ENCODE results near the gene BCO1.

BCO1 gene

DNA sequence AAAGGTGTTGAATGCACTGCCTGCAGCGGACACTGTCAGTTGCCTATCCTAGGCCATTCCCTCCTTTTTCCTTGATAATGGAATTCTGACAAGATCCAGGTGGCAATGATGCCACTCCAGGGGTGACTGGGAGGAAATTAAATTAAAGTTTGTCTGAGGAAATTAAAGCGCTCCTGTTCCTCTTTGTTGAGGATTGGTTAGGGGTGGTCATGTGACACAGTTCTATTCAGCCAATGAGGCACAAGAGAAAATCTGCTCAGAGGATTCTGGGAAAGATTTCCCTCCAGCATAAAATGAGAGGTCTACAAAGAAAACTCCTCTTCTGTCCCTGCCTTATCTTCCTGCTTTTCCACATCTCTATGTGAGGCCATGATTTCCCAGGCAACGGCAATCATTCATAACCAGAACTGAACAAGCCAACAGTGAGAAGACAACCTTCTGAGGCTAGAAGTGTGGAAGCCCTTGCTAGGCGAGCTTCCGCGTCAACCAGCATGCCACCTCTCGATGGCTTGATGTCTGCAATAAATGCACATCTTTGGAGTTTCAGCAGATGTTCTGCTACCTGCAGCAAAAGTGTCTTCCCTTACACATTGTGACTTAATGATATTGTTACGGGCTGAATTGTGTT, 5.6 kb upstream of the BCO1 start:
- DNase-seq: no peak

DNA sequence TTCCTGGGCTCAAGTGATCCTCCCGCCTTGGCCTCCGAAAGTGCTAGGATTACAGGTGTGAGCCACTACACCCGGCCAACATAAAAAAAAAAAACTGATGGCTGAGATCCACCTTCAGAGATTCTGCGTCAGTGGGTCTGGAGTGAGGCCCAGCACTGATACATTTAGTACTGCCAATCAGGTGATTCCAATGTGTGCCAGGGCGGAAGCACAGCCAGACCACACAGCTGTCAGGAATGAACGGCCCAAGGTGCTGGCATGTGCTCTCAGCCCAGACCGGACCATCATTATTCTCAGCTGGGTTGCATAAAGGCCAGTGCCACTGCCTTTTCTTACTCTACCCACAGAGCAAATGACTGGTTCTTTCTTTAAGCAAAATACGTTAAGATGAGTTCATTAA, 1.2 kb upstream of the BCO1 start:
- no peak for DNase-seq

DNA sequence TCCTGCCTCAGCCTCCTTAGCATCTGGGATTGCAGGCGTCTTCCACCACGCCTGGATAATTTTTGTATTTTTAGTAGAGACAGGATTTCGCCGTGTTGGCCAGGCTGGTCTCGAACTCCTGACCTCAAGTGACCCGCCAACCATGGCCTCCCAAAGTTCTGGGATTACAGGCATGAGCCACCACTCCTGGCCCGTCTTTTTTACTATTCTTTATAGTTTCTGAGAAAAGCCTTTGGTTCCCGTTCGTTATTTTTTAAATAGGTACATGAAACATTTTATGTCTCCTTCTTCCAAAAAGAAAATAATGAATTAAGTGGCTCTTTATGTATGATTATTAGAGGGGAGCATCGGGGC, 570 bp upstream of the BCO1 start:
- no peak for DNase-seq

DNA sequence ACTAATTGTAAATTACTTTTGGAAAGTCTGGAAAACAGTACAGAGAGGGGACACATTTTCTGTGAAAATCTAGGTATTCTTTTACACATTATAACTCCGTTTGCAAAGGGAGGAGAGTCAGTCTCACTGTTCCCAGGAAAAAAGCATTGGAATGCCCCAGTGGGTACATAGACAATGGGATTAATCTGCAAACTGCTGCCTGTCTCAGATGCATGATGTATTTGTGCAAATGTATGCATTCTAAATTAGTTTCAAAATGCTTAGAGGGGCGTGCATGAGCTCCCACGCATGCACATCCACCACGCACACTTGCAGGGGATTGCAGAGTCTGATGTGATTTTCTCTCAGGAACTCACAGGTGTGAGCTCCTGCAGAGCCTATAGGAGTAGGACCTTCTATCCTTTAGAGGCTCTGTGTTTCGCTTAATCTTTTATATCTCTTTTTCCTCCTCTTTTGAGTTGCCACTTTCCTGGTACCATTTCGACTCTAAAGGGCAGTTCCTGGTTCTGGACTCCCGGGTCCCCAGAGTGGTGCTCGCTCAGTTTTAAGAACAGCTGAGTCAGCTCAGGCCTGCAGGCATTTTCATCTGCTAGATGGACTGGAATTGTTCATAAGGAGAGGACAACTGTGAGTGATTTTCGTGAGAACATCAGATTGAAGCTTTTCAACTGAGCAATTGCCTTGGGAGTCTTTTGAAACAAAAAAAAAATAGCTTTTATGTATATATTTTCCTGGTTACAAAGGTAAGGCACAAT, 1.1 kb downstream of the BCO1 start:
- DNase-seq: no peak

DNA sequence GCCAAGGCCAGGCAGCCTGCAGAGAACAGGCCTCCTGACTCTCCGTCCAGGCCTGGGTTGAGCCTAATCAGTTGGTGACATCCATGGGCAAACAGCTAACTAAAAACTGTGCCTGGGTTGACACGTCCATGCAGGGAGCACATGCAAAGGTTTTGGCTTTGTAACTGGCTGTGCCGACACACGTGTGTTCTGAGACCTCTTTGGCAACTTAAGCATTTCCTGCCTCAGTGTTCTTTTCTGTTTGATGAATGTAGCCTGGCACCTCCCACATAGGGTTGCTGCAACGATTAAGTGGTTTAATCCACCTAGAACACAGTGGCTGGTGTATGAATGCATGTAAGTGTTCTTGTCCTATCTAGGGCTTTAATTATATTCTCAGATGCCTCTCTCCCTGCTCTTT, 3.2 kb downstream of the BCO1 start:
- no peak for DNase-seq

DNA sequence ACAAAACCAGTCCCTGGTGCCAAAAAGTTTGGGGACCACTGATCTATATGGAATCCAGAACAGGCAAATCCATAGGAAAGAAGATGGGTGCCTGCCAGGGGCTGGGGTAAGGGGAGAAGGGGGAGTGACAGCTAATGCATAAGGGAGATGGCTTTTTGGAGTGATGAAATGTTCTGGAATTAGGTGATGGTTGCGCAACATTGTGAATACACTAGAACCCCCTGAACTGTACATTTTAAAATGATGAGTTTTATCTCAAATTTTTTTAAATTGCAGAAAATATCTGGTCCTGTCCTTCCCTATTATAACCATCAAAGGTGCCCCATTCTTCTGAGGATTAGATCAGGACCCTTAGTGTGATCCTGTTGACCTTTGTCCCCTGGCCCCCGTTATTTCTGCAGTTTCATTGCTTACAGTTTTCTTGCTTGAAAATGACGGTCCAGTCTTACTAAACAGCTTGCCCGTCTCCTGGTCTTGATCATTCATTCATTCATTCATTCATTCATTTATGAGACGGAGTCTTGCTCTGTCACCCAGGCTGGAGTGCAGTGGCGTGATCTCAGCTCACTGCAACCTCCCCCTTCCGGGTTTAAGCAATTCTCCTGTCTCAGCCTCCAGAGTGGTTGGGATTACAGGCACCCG, 4.6 kb downstream of the BCO1 start:
- no peak for DNase-seq

DNA sequence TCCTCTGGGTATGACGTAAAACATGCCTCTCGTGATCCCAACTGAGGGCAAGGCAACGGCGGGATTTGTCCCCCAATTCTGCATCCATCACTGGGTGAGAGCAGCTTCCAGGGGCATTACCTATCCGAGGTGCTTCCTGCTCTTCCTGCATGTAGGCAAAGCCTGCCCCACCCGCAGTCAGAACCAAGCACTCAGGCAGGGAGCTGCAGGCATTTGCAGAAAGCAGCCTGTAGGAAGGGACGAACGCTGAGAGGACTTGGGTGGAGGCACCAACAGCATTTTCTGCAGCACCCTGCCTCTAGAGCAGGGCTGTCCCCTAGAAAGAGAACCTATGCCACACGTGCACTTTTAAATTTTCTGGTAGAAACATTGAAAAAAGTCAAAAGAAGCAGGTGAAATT, 5.5 kb downstream of the BCO1 start:
- no peak for DNase-seq

DNA sequence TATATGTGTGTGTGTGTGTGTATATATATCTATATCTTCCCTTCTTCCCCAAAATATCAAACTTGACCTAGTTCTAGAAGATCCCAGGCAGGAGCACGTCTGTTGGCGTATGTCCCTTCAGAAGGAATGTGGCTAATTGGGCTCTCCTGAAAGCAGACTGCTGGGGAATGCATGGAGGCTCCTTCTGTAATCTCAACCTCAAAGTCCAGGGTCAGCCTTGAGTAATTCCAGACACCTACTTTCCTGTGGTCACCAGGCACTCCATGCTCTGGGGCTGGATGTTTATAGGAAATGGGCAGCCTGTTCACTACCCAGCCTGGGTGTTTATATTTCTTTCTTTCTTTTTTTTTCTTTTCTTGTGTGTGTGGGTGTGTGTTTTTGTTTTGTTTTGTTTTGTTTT, 13.4 kb downstream of the BCO1 start:
- DNase-seq: no peak

DNA sequence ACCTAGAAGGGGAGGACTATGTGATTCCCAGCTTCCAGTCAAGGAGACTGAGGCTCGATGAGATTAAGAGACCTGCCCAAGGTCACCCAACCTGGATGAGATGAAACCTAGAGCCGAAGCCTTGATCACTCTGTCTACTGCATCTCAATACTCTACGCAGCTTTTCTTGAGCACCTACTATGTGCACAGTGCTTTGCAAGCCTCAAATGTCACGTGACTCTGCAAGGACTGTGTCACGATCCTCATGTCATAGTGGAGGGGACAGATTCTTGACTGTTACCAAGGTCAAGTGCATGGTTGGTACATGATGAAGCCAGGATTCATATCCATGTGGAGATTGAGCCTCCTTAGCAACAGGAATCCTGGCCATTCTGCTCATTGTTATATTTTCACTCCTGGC, 14.7 kb downstream of the BCO1 start:
- DNase-seq: no peak

DNA sequence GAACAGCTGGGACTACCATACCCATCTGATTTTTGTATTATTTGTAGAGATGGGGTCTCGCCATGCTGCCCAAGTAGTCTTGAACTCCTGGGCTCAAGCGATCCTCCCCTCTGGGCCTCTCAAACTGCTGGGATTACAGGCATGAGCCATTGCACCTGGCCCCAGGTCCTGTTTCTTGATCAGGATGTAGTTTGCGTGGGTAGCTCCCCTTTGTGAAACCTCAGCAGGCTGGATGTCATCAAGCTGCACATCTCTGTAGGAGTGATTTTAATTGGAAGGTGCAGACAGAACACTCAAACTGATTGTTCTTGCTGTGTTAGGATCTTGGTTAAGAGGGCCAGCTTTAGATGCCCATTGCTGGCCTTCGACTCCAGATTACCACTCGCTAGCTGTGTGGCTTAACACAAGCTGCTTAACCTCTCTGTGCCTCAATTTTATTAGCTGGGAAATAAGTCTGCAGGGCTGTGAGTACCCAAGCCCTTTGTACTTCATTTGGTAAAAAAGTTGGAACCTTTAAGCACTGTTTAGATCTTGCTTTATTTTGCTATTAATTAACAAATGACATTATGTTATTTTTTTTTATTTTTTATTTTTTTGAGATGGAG, 16.5 kb downstream of the BCO1 start:
- no peak for DNase-seq

DNA sequence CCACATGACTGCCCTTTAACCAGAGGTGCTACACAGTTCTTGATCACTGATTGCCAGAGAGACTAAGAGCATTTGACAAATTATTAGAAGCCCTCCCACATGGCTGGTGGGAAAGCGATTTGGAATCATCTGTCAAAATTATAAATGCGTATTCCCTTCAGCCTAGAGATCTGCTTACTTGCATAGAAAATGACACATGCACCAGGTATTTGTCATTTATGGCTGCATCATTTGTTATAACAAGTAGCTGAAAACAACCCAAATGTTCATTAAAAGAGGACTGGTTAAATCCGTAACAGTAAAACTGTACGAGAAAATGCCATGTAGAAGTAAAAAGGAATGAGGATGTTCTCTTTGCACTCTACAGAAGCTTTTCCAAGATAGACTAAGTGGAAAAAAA, 21.4 kb downstream of the BCO1 start:
- no peak for DNase-seq

DNA sequence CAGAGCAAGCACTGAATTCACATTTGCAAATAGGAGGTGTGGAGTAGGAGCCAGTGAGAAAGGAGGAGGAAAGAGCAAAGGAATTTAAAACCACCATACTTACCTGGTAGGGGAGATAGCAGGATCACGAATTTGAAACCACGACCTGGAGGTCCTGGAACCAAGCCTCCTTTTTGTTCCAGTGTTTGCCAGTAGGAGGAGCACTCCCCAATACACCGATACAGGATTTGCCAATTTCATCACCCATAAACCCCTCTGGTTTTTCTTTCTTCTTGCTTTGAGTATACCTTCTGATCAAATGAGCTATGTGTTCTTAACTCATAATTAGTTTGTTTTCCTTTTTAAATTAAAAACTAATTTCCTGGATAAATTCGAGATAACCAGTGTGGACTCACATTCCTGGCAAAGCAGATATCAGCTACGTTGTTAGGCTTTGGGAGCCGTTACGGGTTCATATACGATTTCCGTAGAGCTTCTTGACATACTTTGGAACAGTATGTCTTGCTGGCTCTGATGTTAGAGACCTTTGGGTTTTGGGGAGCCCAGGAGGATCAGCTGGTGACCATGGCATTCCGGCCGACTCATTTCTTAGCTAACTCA, 22.7 kb downstream of the BCO1 start:
- no peak for DNase-seq

DNA sequence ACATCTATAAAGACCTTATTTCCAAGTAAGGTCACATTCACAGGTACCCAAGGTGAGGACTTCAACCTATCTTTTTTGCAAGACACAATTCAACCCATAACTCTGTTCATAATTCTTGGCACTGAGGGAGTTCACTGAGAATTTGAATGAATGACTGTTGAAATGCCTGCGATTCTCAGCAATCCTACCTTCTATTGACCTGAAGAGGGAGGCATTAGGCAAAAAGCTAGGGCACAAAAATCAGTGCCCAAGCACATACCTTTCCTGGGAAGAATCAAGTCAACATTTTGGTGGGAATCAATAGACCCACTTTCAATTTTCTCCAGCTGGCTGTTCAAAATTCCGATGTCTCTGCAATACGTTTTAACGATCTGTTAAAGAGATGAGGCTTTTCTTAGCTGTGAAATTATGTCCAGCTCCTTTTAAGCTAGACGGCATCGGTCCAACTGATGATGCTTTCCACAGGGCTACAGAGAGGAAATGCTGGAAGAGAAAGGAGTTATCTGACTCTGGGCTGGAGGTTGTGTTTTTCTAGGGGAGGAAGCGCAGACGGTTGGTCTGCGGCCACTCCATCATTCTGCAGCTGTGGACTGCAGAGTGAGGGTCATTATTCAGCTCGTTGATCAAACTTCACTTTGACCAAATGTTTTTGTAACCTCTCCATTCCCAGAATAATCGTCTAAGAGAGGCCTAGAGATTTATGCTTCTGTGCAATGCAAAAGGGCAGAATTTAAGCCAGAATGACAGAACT, 25.2 kb downstream of the BCO1 start:
- peak; percentile 69 for DNase-seq

DNA sequence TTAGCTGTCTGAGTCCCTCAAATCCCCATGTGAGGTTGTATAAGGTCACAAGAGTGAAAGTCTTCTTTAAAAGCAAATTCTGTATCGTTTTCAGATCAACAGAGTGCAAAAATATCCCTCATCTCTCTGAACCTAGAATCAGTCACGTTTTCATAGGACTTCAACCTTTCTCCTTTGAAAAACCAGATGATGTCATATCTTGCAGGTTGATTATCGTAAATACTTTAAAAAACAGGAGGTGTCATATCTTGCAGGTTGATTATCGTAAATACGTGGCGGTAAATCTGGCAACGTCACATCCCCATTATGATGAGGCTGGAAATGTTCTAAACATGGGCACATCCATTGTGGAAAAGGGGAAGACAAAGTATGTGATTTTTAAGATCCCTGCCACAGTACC, 25.9 kb downstream of the BCO1 start:
- DNase-seq: no peak

DNA sequence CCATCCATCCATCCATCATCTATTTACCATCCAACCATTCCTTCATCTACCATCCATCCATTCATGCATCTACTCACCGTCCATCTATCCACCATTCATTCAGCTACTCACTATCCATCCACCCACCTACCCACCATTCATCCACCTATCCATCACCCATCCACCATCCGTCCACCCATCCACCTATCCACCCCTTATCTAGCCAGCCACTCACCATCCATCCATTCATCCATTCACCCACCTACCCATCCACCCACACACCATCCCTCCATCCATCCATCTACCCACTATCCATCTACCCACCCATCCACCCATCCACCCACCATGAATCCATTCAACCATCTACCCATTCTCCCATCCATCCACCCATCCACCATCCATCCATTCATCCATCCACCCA, 26.6 kb downstream of the BCO1 start:
- no peak for DNase-seq

DNA sequence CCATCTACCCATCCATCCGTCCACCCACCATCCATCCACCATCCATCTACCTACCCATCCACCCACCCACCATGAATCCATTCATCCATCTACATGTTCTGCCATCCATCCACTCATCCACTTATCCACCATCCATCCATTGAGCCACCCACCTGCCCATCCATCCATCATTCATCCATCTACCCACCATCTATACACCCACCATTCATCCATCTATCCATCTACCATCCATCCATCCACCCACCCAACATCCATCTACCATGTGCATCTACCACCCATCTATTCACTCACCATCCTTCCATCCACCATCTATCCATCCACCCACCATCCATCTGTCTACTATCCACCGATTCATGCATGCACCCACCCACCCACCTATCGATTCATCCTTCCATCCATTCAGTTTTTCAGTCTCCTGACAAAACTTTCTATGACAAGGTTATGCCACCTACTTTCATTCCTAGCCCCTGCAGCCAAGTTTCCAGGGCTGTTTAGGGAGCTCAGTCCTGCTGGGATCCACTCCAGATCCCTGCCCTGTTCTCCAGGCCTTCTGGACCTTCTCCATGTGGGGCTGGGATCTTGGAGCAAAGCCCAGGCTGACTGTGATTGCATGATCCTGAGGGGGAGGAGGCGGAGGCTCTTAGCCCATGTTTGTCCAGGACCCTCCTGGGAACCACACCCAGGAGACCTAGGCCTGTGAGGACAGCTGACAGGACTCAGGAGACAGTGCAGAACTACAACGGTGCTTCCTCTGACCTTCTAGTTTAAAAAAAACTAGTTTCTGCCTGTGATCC, 27.4 kb downstream of the BCO1 start:
- peak; percentile 66 for DNase-seq

DNA sequence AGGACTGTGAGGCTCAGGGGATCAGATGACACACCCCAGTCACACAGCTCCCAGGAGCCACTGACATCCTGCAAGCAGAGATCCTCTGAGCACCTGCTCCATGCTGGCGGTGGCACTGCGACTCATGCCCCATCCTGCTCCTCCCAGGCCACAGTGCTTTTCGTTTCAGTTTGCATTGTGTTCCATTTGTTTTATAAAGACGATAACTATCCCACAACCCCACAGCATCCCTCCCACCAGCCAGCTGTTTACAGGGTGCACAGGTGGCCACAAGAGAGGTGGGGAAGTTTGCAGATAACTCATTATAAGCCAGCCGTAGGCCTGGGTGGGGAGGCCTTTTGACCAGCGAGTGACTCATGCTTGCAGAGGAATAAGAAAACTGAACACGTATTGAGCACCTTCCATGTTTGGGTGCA, 28.2 kb downstream of the BCO1 start:
- DNase-seq: no peak

DNA sequence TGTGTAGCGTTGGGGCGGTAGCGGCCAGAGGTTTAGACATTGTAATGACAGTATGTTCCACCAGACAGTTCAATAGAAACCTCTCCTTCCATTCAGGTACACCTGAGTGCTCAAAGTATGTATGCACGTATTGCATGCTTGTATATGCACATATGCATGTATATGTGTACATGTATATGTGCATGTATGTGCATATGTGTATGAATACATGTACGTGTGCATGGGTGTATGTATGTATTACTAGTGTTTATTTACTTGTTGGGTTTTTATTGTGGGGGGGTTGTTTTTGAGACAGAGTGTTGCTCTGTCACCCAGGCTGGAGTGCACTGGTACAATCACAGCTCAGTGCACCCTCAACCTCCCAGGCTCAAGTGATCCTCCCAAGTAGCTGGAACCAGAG, 30.0 kb downstream of the BCO1 start:
- DNase-seq: no peak

DNA sequence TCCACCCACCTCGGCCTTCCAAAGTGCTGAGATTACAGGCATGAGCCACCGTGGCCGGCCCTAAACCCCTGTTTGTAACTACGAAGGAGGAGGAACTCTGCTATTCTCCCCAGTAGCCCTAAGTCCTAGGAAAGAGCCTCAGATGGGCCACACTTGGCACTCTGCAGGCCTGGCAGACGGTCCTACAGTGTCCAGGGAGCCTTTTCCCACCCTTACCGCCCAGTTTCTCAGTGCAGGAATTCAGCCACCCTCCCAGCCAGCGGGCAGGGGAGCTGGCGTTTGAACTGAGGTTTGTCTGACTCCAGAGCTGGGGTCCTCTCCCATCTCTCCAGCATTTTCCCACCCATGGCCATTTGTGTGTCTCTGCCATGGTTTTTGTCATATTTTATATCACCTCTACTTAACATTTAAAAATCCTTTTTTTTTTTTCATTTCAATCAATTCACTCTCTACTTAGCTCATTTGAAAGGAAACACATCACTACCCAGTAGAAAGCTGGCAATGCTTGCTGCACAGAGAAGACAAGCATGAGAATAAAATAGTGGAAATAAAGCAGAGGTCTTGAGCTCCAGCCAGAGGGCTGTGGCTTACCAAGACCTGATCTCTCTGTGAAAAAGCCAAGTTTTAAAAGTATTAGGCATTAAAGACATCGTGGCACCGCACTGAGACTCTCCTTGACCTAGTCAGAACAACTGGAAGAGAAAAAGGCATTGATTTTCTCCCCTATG, 34.9 kb downstream of the BCO1 start:
- no peak for DNase-seq

DNA sequence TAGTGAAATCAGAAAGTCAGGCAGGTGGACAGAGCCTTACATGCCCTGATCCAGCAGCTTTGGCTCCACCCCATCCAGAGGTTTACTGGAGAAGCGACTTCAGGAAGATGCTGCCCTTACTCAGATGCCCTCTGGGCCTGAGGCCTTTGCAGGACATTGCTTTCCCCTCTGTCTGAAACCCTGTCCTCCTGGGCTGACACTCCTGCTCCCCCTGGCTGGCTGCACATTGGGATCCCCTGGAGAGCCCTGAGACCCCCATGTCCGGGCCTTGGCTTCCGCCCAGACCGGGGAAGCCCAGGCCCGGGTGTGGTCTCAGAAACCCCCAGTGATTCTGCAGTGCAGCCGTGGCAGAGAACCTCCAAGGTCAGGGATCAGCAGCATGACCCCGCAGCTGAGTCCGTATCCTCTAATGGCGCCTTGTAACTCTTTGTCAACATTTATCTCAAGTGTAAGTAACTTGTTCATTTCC, 36.6 kb downstream of the BCO1 start:
- DNase-seq: no peak

DNA sequence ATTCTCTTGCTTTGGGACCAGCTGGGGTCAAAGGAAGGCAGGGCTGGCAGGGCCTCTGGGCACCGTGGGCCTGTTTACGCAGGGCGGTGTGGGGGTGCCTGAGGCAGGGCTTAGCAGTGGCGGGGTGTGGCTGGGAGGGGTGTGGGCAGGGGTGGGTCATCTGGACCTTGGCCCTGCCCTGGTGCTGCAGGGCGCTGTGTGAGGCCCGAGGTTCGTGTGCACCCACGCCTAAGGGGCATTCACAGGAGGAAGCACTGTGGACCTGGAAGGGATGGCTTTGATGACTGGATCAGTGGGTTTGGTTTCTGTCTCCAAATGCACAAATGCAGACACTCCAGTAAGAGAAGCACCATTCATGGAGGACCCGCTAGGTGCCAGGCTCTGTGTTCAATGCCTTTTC, 37.3 kb downstream of the BCO1 start:
- no peak for DNase-seq

Measured in left hindlimb (tissue), 1 donor.